B cell (primary cell): ENCODE results near the gene FGF18. TPM values are rescaled to one million over a fixed set of nuclear protein-coding genes. Genes with fewer than 3 reads are reported as not detected.

ENCODE experiments used
- ATAC-seq: fragments of 200-7000 bp; cut with Tn5 transposase; one replicate; pipeline ENCODE4 v1.10.0; 2021; ENCODE audit warnings: low read depth, mild to moderate bottlenecking, moderate number of reproducible peaks, moderate library complexity
- CTCF ChIA-PET: fragments of 350-600 bp; sonication (Branson Sonifier 250); formaldehyde crosslinking; loops from one replicate; lab custom pipeline; 2021; ENCODE audit warnings: antibody characterized with exemption, inconsistent platforms; lab: Charles Lee
- POLR2A ChIA-PET: fragments of 350-600 bp; sonication (Branson Sonifier 250); formaldehyde crosslinking; loops from one replicate; lab custom pipeline; 2021; ENCODE audit warnings: antibody characterized with exemption; lab: Charles Lee
- DNase-seq: peaks from one replicate; pipeline ENCODE4 v3.0.0; 2013
- H2AFZ ChIP-seq: 2 replicates; pipeline ENCODE4 v1.6.1; 2012; ENCODE audit warnings: mild to moderate bottlenecking, low read depth, low read length; ENCODE audit not compliant: insufficient read depth, poor library complexity, severe bottlenecking
- H3K27ac ChIP-seq, 2 donors: 1 replicate in 1 of 2; 2 replicates in 1 of 2; pipeline ENCODE4 v1.5.1; 2012 to 2013; ENCODE audit warnings: low read length in 2 of 2, mild to moderate bottlenecking in 2 of 2, moderate library complexity in 1 of 2
- H3K27me3 ChIP-seq, 4 experiments: fragments of 200-600 bp in 1 of 4; sonication (generic) in 1 of 4; replicated peaks in 1 of 4; 1 replicate in 2 of 4; 2 replicates in 2 of 4; pipeline versions ENCODE4 v1.6.1 to v1.7.0; 2013 to 2016; ENCODE audit warnings: low read length in 3 of 4, mild to moderate bottlenecking in 2 of 4, mixed read lengths in 1 of 4, moderate library complexity in 1 of 4; ENCODE audit not compliant: insufficient read depth in 4 of 4, control insufficient read depth in 3 of 4; ENCODE audit errors: control extremely low read depth in 1 of 4
- H3K36me3 ChIP-seq, 2 experiments: replicated peaks in 1 of 2; 1 replicate in 1 of 2; 2 replicates in 1 of 2; pipeline versions ENCODE4 v1.6.1 to v1.7.1; 2013; ENCODE audit warnings: low read length in 1 of 2; ENCODE audit not compliant: insufficient read depth in 2 of 2, control insufficient read depth in 1 of 2; ENCODE audit errors: control extremely low read depth in 1 of 2, extremely low read depth in 1 of 2
- H3K4me1 ChIP-seq, 2 donors: fragments of 200-600 bp in 1 of 2; sonication (generic) in 1 of 2; 1 replicate in 1 of 2; 2 replicates in 1 of 2; pipeline versions ENCODE4 v1.5.1 to v1.6.1; 2013 to 2017; ENCODE audit warnings: low read length in 2 of 2; ENCODE audit not compliant: control insufficient read depth in 2 of 2, insufficient read depth in 2 of 2
- H3K4me2 ChIP-seq: replicated peaks from 2 replicates; pipeline ENCODE3; 2012; ENCODE audit warnings: mild to moderate bottlenecking, low read depth, low read length; ENCODE audit not compliant: poor library complexity, severe bottlenecking
- H3K4me3 ChIP-seq, 5 experiments: fragments of 200-600 bp in 1 of 5; sonication (generic) in 1 of 5; 1 replicate in 3 of 5; 2 replicates in 2 of 5; pipeline versions ENCODE4 v1.5.1 to v1.7.0; 2011 to 2016; ENCODE audit warnings: low read length in 4 of 5, mild to moderate bottlenecking in 4 of 5, low read depth in 2 of 5, control low read depth in 1 of 5, moderate library complexity in 1 of 5; ENCODE audit not compliant: insufficient read depth in 1 of 5; ENCODE audit errors: control extremely low read depth in 1 of 5, extremely low read depth in 1 of 5
- H3K79me2 ChIP-seq: fragments of 200-600 bp; sonication (generic); one replicate; pipeline ENCODE4 v1.6.0; 2016; ENCODE audit warnings: low read length; ENCODE audit not compliant: control insufficient read depth, insufficient read depth
- H3K9ac ChIP-seq: fragments of 200-600 bp; sonication (generic); 2 replicates; pipeline ENCODE4 v1.6.1; 2017; ENCODE audit warnings: mild to moderate bottlenecking, low read length, moderate library complexity
- H3K9me3 ChIP-seq, 3 donors: one replicate each; pipeline versions ENCODE4 v1.6.1 to v1.7.1; 2013; ENCODE audit warnings: low read length in 2 of 3; ENCODE audit not compliant: control insufficient read depth in 2 of 3, insufficient read depth in 1 of 3; ENCODE audit errors: control extremely low read depth in 1 of 3
- H4K20me1 ChIP-seq: 2 replicates; pipeline ENCODE4 v1.6.0; 2012; ENCODE audit warnings: mild to moderate bottlenecking, low read length; ENCODE audit not compliant: insufficient read depth, control insufficient read depth, poor library complexity, severe bottlenecking
- H3K27ac Mint-ChIP-seq: one replicate; pipeline ENCODE4 v1.8.0; 2021; ENCODE audit warnings: mixed read lengths
- H3K27me3 Mint-ChIP-seq: one replicate; pipeline ENCODE4 v1.8.0; 2021; ENCODE audit warnings: mixed read lengths
- H3K4me1 Mint-ChIP-seq: one replicate; pipeline ENCODE4 v1.8.0; 2021; ENCODE audit warnings: mixed read lengths
- H3K4me3 Mint-ChIP-seq: one replicate; pipeline ENCODE4 v1.8.0; 2021; ENCODE audit warnings: mixed read lengths
- H3K9me3 Mint-ChIP-seq: one replicate; pipeline ENCODE4 v1.8.0; 2022; ENCODE audit warnings: mixed read lengths; ENCODE audit not compliant: insufficient read depth
- EZH2 ChIP-seq: IDR thresholded peaks from 2 replicates; pipeline ENCODE4 v1.6.1; 2012; ENCODE audit warnings: borderline replicate concordance, low read depth, mild to moderate bottlenecking, moderate library complexity, low read length; ENCODE audit not compliant: insufficient read depth, poor library complexity, severe bottlenecking
- WGBS: methylation state at CpG from one replicate; pipeline ENCODE4 v1.1.5; 2013; ENCODE audit warnings: missing lambda C conversion rate; ENCODE audit not compliant: insufficient coverage; 5-methylcytosine and 5-hydroxymethylcytosine counted together
- intact Hi-C: fragments of 100-400 bp; cut with micrococcal nuclease; formaldehyde crosslinking; loops from one replicate; pipeline ENCODE4 v1.10.0; 2022
- polyA plus RNA-seq: library from polyadenylated mRNA; depleted of rRNA; stranded (reverse); fragments of >200 nt; gene quantifications from 2 replicates; pipeline ENCODE4 v1.2.3, GENCODE V29; 2012
- total RNA-seq, 2 donors: library from RNA; stranded (reverse); fragments of 120-200 nt in 1 of 2; gene quantifications; 1 replicate in 1 of 2; 2 replicates in 1 of 2; pipeline versions ENCODE4 v1.2.3 to v1.2.4, GENCODE V29; 2013 to 2022
- TF ChIP-seq, protein P1 (sequence below): fragments of 200-600 bp; IDR thresholded peaks from one replicate; pipeline ENCODE4 v1.8.0; 2022; ENCODE audit warnings: antibody characterized with exemption, mild to moderate bottlenecking

FGF18 gene
- total and polyA plus RNA-seq, 2 donors (not counting 1 experiment from before 2014, with no cell fraction given): 0.06 to 0.15 TPM

DNA sequence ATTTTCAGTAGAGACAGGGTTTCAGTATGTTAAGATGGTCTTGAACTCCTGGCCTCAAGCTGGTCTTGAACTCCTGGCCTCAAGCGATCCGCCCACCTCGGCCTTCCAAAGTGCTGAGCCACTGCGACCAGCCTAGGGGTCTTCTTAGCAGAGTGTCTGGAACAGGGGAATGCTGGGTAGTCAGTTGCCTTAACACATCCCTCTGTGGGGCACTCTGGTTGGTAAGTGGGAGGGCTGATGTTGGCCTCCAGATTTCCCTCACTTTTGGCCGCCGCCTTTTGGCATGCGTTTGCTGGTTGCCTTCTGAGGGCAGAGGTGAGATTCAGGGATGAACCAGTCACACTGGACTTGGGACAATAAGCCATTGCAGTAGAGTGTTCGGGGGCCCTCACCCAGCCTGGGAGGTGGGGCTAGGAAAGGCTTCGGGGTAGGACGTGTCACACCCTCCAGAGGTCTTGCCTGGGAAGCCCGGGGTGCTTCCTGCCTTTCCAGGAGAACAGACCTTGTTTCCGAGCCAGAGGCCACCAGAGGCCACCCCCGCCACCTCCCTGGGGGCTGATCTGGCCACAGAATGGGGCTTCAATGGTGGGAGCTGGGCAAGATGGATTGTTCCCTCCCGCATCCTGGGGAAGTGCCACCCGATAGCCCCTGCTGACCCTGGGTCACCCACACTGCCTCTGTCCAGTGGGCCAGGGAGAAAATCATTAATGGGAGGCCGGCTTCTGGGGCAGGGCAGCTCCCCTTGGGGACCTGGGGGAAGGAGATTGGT lies 13.3 kb downstream of the FGF18 start:
- no peaks in the 10 kb centered on the region for H3K9me3 ChIP-seq
- no peak for TF ChIP-seq EZH2
- TF ChIP-seq, protein P1, sequence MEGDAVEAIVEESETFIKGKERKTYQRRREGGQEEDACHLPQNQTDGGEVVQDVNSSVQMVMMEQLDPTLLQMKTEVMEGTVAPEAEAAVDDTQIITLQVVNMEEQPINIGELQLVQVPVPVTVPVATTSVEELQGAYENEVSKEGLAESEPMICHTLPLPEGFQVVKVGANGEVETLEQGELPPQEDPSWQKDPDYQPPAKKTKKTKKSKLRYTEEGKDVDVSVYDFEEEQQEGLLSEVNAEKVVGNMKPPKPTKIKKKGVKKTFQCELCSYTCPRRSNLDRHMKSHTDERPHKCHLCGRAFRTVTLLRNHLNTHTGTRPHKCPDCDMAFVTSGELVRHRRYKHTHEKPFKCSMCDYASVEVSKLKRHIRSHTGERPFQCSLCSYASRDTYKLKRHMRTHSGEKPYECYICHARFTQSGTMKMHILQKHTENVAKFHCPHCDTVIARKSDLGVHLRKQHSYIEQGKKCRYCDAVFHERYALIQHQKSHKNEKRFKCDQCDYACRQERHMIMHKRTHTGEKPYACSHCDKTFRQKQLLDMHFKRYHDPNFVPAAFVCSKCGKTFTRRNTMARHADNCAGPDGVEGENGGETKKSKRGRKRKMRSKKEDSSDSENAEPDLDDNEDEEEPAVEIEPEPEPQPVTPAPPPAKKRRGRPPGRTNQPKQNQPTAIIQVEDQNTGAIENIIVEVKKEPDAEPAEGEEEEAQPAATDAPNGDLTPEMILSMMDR: no peak
- H3K9ac ChIP-seq: no peak overlapping the region
- H3K4me3 ChIP-seq: no peak overlapping the region
- H3K4me2 ChIP-seq: no peak overlapping the region
- Mint-ChIP-seq H3K9me3 (no peaks in the 10 kb centered on the region), H3K4me3 (no peak overlapping the region), H3K27ac (no peak overlapping the region), H3K27me3 (peaks cover 3% of the 10 kb centered on the region), H3K4me1 (no peaks in the 10 kb centered on the region)
- POLR2A ChIA-PET: no interaction called here
- no peaks in the 10 kb centered on the region for H3K36me3 ChIP-seq
- 92% methylated on average over 13 of the region's 16 CpGs for WGBS
- H3K79me2 ChIP-seq: no peaks in the 10 kb centered on the region
- H4K20me1 ChIP-seq: no peaks in the 10 kb centered on the region
- CTCF ChIA-PET: interaction anchor here (0.6 kb wide), 1 partner anchor 224 kb away, joined by 3 read pairs; no protein-coding TSS in a partner anchor
- no peak overlapping the region for H3K27ac ChIP-seq
- no peak overlapping the region for H2AFZ ChIP-seq
- ATAC-seq (no peak), DNase-seq (no peak)
- no peaks in the 10 kb centered on the region for H3K27me3 ChIP-seq
- H3K4me1 ChIP-seq: no peaks in the 10 kb centered on the region
- intact Hi-C loops: no loop called here

DNA sequence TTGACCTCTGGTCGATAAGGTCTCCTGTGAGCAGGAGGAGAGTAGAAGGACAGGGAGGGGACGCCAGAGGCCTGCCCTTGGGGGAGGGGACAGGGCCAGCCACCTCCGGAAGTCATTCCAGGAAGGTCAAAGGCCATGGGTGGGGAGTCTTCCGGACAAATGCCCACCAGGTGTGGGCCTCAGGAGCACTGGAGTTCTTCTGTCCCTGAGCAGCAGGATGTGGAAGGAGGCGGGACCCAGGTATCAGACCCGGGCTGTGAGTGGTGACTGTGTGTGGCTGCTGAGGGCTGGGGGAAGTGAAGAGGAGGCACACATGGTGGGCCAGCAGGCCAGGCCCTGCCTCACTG lies 13.9 kb downstream of the FGF18 start:
- DNase-seq (no peak), ATAC-seq (no peak)
- Histone ChIP-seq H3K9ac (no peak overlapping the region), H3K27ac (no peak overlapping the region), H3K4me1 (no peaks in the 10 kb centered on the region), H3K4me2 (no peak overlapping the region), H4K20me1 (no peaks in the 10 kb centered on the region), H3K9me3 (no peaks in the 10 kb centered on the region), H3K27me3 (no peaks in the 10 kb centered on the region), H3K4me3 (no peak overlapping the region), H3K36me3 (no peaks in the 10 kb centered on the region), H2AFZ (no peak overlapping the region), H3K79me2 (no peaks in the 10 kb centered on the region)
- H3K4me1 Mint-ChIP-seq: no peaks in the 10 kb centered on the region
- H3K9me3 Mint-ChIP-seq: no peaks in the 10 kb centered on the region
- ChIA-PET CTCF (no interaction called here), POLR2A (no interaction called here)
- 77% methylated on average over 6 of the region's 6 CpGs for WGBS
- H3K27ac Mint-ChIP-seq: no peak overlapping the region
- peaks cover 3% of the 10 kb centered on the region for H3K27me3 Mint-ChIP-seq
- intact Hi-C loops: no loop called here
- H3K4me3 Mint-ChIP-seq: no peak overlapping the region
- TF ChIP-seq EZH2: no peak
- TF ChIP-seq, protein P1: no peak
